Gastroesophageal sphincter (tissue), 4 donors: ENCODE results near the gene HOXA5. TPM values are rescaled to one million over a fixed set of nuclear protein-coding genes. Genes with fewer than 3 reads are reported as not detected.

Experiments used
- ATAC-seq: fragments of 150-250 bp; one replicate; pipeline ENCODE4 v1.9.1; 2016; ENCODE audit warnings: mild to moderate bottlenecking, moderate library complexity
- H3K27ac ChIP-seq, 4 donors: fragments of 200-600 bp; sonication (generic) in 3 of 4; 1 replicate in 3 of 4; 2 replicates in 1 of 4; pipeline ENCODE4 v1.5.1; 2016 to 2019
- H3K27me3 ChIP-seq: fragments of 200-600 bp; sonication (generic); one replicate; pipeline ENCODE4 v1.5.1; 2019
- H3K36me3 ChIP-seq, 2 donors: fragments of 200-600 bp; sonication (generic); one replicate each; pipeline ENCODE4 v1.5.1; 2019; ENCODE audit warnings: control low read depth in 1 of 2
- H3K4me1 ChIP-seq, 3 donors: fragments of 200-600 bp; sonication (generic); 1 replicate in 2 of 3; 2 replicates in 1 of 3; pipeline ENCODE4 v1.5.1; 2016 to 2019; ENCODE audit warnings: control low read depth in 2 of 3
- H3K4me3 ChIP-seq, 2 donors: fragments of 200-600 bp; sonication (generic); one replicate each; pipeline ENCODE4 v1.5.1; 2019; ENCODE audit warnings: mild to moderate bottlenecking in 1 of 2, moderate library complexity in 1 of 2
- H3K9me3 ChIP-seq, 3 donors: fragments of 200-600 bp; sonication (generic); one replicate each; pipeline ENCODE4 v1.5.1; 2017 to 2019; ENCODE audit warnings: control low read depth in 2 of 3
- CTCF ChIP-seq, 4 experiments: fragments of 200-600 bp in 2 of 4; fragments of 450-650 bp in 2 of 4; sonication (generic) in 1 of 4; IDR thresholded peaks; one replicate each; pipeline ENCODE4 v1.5.1; 2017 to 2019; ENCODE audit warnings: antibody characterized with exemption in 4 of 4, mild to moderate bottlenecking in 2 of 4, moderate library complexity in 2 of 4
- EP300 ChIP-seq: sonication (generic); formaldehyde crosslinking; IDR thresholded peaks from one replicate; pipeline ENCODE4 v1.6.1; 2017; ENCODE audit warnings: antibody characterized with exemption, mild to moderate bottlenecking
- POLR2A ChIP-seq, 2 donors: fragments of 450-650 bp; IDR thresholded peaks; one replicate each; pipeline ENCODE4 v1.6.1; 2017; ENCODE audit warnings: antibody characterized with exemption in 2 of 2, mild to moderate bottlenecking in 2 of 2, moderate library complexity in 1 of 2
- POLR2AphosphoS5 ChIP-seq: sonication (generic); formaldehyde crosslinking; IDR thresholded peaks from one replicate; pipeline ENCODE4 v1.6.1; 2017; ENCODE audit warnings: antibody characterized with exemption
- WGBS, 2 donors: methylation state at CpG; one replicate each; pipeline ENCODE4 v1.1.5; 2018; ENCODE audit warnings: low coverage in 1 of 2; 5-methylcytosine and 5-hydroxymethylcytosine counted together
- total RNA-seq, 4 donors: library from RNA; depleted of rRNA; stranded (reverse); fragments of >200 nt; gene quantifications; one replicate each; pipeline ENCODE4 v1.1.0, GENCODE V29; 2016

HOXA5 gene
- total RNA-seq, 4 donors from 2014 or later: 11.0 to 34.6 (median 29.3) TPM

DNA sequence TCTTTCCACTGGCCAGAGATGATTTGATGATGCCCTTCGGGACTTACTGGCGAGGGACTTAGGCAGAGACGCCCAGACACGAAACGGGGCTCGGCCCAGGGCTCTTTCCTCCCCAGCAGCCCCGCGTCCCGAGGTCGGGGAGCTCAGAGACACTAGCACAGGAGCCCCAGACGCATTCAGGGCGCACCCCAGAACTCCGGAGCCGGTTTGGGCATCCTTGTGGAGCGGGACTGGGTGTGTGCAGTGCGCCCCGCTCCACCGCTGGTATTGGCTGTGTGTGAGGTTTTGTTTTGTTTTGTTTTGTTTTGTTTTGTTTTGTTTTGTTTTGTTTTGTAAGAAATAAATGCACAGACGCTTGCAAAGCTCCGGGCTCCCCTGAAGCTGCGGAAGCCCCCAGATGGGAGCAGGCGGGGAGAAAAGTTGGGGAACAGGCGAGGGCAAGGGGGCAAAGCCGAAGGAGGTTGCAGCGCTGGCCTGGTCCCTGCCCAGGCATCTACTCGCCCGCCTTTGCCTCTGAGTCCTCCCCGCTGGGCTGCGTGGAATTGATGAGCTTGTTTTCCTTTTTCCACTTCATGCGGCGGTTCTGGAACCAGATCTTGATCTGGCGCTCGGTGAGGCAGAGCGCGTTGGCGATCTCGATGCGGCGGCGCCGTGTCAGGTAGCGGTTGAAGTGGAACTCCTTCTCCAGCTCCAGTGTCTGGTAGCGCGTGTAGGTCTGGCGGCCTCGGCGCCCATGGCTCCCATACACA, 1.9 kb upstream of the HOXA5 start:
- Histone ChIP-seq H3K9me3 (no peaks in the 10 kb centered on the region), H3K36me3 (no peaks in the 10 kb centered on the region), H3K27ac (peak overlapping the region in 2 of 4 donors; percentile 70 to 99), H3K4me3 (peak overlapping the region in 1 of 2 donors; percentile 94), H3K27me3 (peaks cover 30% of the 10 kb centered on the region), H3K4me1 (peaks cover 0 to 40% (median under 1%) of the 10 kb centered on the region in 3 donors)
- no peak for ATAC-seq
- TF ChIP-seq CTCF (IDR thresholded peaks at IDR 0.05) (no peak), EP300 (no peak), POLR2A (IDR thresholded peaks at IDR 0.05) (no peak), POLR2AphosphoS5 (no peak)
- 80% methylated on average over 3 of the region's 47 CpGs; no CpG with 5 or more reads in 1 of the 2 donors for WGBS, 2 donors

- TF ChIP-seq CTCF (IDR thresholded peaks at IDR 0.05) (no peak), POLR2A (IDR thresholded peaks at IDR 0.05) (no peak), EP300 (no peak), POLR2AphosphoS5 (no peak)
- ATAC-seq: no peak
- Histone ChIP-seq H3K9me3 (no peaks in the 10 kb centered on the region), H3K27me3 (peaks cover 30% of the 10 kb centered on the region), H3K4me1 (peaks cover 0 to 36% (median 0%) of the 10 kb centered on the region in 3 donors), H3K36me3 (no peaks in the 10 kb centered on the region), H3K4me3 (peak overlapping the region in 1 of 2 donors; percentile 94), H3K27ac (peak overlapping the region in 2 of 4 donors; percentile 70 to 99)
- 76% methylated on average over 15 of the region's 31 CpGs; no CpG with 5 or more reads in 1 of the 2 donors for WGBS, 2 donors
Measured at GRCh38 chr7:27144781-27145164, 1.3 kb upstream of the HOXA5 start.

DNA sequence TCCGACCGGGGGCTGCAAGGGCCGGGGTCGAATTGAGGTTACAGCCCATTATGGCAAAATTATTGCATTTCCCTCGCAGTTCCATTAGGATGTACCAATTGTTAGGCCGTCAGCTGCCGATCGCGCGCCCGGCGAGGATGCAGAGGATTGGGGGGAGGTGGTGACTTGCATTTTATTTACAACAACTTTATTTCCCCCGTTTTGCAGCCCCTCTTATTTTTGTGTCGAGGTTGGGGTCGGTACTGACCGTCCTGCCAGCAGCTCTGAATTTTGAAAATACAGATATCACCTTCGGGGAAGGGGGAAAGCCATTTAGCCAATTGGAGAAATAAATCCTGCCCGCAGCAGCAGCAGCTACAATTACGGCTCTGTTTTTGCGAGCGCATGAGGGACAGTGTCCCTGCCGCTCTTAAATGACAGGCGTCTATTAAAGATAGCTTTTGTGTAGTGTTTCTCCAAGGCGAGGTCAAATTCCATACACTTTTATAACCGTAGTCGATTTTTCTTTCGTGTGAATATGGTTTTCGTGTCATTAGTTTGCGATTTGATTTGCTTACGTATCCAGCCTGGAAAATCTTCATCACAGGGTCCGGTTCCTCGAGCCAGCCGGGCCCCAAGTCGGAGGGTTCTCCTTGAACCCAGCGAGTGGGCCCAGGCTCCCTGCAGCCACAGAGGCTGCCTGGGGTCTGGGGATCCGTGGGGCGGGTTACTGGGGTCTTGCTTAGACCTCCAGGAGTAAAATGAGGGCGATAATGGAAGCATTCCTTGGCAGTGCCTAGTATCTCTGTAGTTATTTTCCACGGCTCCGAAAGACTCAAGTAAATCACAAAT, 684 bp upstream of the HOXA5 start:
- TF ChIP-seq POLR2AphosphoS5: no peak
- TF ChIP-seq CTCF (IDR thresholded peaks at IDR 0.05): peak in 1 of 4 experiments; percentile 9
- H3K4me1 ChIP-seq: peaks cover 0 to 42% (median 0%) of the 10 kb centered on the region in 3 donors
- no peak for ATAC-seq
- no peaks in the 10 kb centered on the region for H3K36me3 ChIP-seq
- no peaks in the 10 kb centered on the region for H3K9me3 ChIP-seq
- WGBS, 2 donors: 22 to 38% methylated on average over 10 to 30 of the region's 40 CpGs
- peaks cover 28% of the 10 kb centered on the region for H3K27me3 ChIP-seq
- peak overlapping the region in 1 of 2 donors; percentile 94 for H3K4me3 ChIP-seq
- H3K27ac ChIP-seq: peak overlapping the region in 3 of 4 donors; percentile 70 to 99 (median 90)

GRCh38 chr7:27142580-27143022, 880 bp downstream of the HOXA5 start:
- H3K36me3 ChIP-seq: no peaks in the 10 kb centered on the region
- H3K9me3 ChIP-seq: no peaks in the 10 kb centered on the region
- H3K4me1 ChIP-seq: peaks cover 0 to 47% (median 0%) of the 10 kb centered on the region in 3 donors
- 0 to 3% methylated on average over 7 to 24 of the region's 29 CpGs for WGBS, 2 donors
- peak overlapping the region; percentile 90 to 100 (median 98) for H3K27ac ChIP-seq
- peak overlapping the region; percentile 94 to 98 for H3K4me3 ChIP-seq
- TF ChIP-seq CTCF (IDR thresholded peaks at IDR 0.05): no peak
- TF ChIP-seq POLR2A (IDR thresholded peaks at IDR 0.05): no peak
- no peak for TF ChIP-seq EP300
- TF ChIP-seq POLR2AphosphoS5: no peak
- no peak for ATAC-seq
- peaks cover 12% of the 10 kb centered on the region for H3K27me3 ChIP-seq
